D721Med (cell line): ENCODE measurements around the gene SORCS2.

Experiments used
- DNase-seq: peaks from one replicate; pipeline ENCODE4 v3.0.0; 2011; ENCODE audit warnings: low spot score; ENCODE audit not compliant: insufficient read length
- FAIRE-seq: peaks from 2 replicates; lab custom pipeline; 2011; peaks lifted over from hg19 to GRCh38; lab: Jason Lieb, UNC
- CTCF ChIP-seq: IDR thresholded peaks from 2 replicates; pipeline ENCODE4 v1.5.1; 2012; ENCODE audit warnings: mild to moderate bottlenecking, control low read depth; ENCODE audit not compliant: insufficient read depth; ENCODE audit errors: missing control alignments

Gene SORCS2

GRCh38 chr4:7235030-7235380 lies 42.7 kb downstream of the SORCS2 start:
- no peak for FAIRE-seq
- TF ChIP-seq CTCF: no peak
- DNase-seq: no peak

GRCh38 chr4:7236847-7237246 lies 44.5 kb downstream of the SORCS2 start:
- TF ChIP-seq CTCF: no peak
- DNase-seq: no peak
- no peak for FAIRE-seq

- no peak for DNase-seq
- no peak for TF ChIP-seq CTCF
- no peak for FAIRE-seq
Observed at GRCh38 chr4:7237873-7238272, 45.5 kb downstream of the SORCS2 start.

- FAIRE-seq (no peak), DNase-seq (peak; percentile 65)
- TF ChIP-seq CTCF: peak; percentile 15
Observed at GRCh38 chr4:7238300-7238960, 46.1 kb downstream of the SORCS2 start.

GRCh38 chr4:7239101-7239820 lies 46.9 kb downstream of the SORCS2 start:
- no peak for FAIRE-seq
- TF ChIP-seq CTCF: no peak
- DNase-seq: no peak

GRCh38 chr4:7239844-7240243 lies 47.5 kb downstream of the SORCS2 start:
- FAIRE-seq: no peak
- TF ChIP-seq CTCF: no peak
- DNase-seq: no peak

GRCh38 chr4:7240306-7240705 lies 48.0 kb downstream of the SORCS2 start:
- DNase-seq (peak; percentile 88), FAIRE-seq (peak; percentile 16)
- TF ChIP-seq CTCF: peak; percentile 20
